ENCODE data around the gene IL5RA.

- TF ChIP-seq POLR2AphosphoS5 (IDR thresholded peaks at IDR 0.05; ENCODE audit: low read depth, low read length) (no peak), FOXP2 (optimal IDR thresholded peaks at IDR 0.05; ENCODE audit: borderline replicate concordance, extremely low read depth, extremely low read length, insufficient read depth) (no peak), SIN3A (IDR thresholded peaks at IDR 0.05; ENCODE audit: borderline replicate concordance, insufficient read depth, low read length) (no peak), TAF1 (IDR thresholded peaks at IDR 0.05; ENCODE audit: borderline replicate concordance, insufficient read depth, low read length) (no peak)
- TF ChIP-seq, protein P1, sequence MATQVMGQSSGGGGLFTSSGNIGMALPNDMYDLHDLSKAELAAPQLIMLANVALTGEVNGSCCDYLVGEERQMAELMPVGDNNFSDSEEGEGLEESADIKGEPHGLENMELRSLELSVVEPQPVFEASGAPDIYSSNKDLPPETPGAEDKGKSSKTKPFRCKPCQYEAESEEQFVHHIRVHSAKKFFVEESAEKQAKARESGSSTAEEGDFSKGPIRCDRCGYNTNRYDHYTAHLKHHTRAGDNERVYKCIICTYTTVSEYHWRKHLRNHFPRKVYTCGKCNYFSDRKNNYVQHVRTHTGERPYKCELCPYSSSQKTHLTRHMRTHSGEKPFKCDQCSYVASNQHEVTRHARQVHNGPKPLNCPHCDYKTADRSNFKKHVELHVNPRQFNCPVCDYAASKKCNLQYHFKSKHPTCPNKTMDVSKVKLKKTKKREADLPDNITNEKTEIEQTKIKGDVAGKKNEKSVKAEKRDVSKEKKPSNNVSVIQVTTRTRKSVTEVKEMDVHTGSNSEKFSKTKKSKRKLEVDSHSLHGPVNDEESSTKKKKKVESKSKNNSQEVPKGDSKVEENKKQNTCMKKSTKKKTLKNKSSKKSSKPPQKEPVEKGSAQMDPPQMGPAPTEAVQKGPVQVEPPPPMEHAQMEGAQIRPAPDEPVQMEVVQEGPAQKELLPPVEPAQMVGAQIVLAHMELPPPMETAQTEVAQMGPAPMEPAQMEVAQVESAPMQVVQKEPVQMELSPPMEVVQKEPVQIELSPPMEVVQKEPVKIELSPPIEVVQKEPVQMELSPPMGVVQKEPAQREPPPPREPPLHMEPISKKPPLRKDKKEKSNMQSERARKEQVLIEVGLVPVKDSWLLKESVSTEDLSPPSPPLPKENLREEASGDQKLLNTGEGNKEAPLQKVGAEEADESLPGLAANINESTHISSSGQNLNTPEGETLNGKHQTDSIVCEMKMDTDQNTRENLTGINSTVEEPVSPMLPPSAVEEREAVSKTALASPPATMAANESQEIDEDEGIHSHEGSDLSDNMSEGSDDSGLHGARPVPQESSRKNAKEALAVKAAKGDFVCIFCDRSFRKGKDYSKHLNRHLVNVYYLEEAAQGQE (IDR thresholded peaks at IDR 0.05; ENCODE audit: insufficient read depth in 1 of 2, low read depth in 2 of 2, low read length in 2 of 2) = no peak
Measured at GRCh38 chr3:3117651-3118050, 7.5 kb upstream of the IL5RA start.
